Suprapubic skin (tissue), 4 donors: Measurements from ENCODE around the gene TFAP2D.

ENCODE experiments used
- POLR2A ChIP-seq, 2 donors: fragments of 450-650 bp; IDR thresholded peaks; one replicate each; pipeline ENCODE4 v1.6.1; 2017; ENCODE audit warnings: antibody characterized with exemption in 2 of 2, mild to moderate bottlenecking in 2 of 2, moderate library complexity in 2 of 2
- POLR2AphosphoS5 ChIP-seq, 3 donors: sonication (generic); formaldehyde crosslinking; IDR thresholded peaks; one replicate each; pipeline ENCODE4 v1.6.1; 2017; ENCODE audit warnings: antibody characterized with exemption in 3 of 3
- TF ChIP-seq, protein P1 (sequence below), 2 donors: fragments of 200-600 bp in 1 of 2; fragments of 450-650 bp in 1 of 2; sonication (generic) in 1 of 2; IDR thresholded peaks; one replicate each; pipeline ENCODE4 v1.5.1; 2016 to 2019; ENCODE audit warnings: antibody characterized with exemption in 2 of 2, mild to moderate bottlenecking in 1 of 2, moderate library complexity in 1 of 2

DNA sequence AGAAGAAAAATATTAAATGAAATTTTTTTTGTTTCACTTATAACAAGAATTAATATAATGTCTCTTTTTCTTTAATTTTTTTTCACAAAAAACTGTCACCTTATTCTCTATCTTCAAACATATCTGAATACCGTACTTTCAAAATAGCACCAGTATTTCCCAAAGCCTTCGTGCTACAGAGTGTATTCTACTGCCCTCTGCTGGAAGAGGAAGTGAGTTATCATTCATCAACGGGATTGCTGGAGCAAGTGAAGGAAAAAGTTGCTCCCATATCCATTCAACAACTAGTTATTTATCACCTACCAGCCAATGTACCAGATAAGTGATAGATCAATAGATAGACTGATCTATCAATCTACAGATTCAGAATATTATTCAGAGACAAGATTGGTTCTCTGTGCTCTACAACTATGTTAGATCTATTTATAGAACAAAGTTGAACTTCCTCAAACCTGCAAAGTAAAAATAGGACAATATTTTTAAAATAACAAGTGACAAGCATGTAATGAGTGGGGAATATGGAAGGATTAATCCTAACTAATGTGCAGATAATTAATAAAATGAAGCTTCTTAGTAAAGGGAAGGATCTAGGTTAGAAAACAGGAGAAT lies 78.7 kb downstream of the TFAP2D start:
- TF ChIP-seq POLR2AphosphoS5 (IDR thresholded peaks at IDR 0.05) (no peak), POLR2A (IDR thresholded peaks at IDR 0.05) (no peak)
- TF ChIP-seq, protein P1, sequence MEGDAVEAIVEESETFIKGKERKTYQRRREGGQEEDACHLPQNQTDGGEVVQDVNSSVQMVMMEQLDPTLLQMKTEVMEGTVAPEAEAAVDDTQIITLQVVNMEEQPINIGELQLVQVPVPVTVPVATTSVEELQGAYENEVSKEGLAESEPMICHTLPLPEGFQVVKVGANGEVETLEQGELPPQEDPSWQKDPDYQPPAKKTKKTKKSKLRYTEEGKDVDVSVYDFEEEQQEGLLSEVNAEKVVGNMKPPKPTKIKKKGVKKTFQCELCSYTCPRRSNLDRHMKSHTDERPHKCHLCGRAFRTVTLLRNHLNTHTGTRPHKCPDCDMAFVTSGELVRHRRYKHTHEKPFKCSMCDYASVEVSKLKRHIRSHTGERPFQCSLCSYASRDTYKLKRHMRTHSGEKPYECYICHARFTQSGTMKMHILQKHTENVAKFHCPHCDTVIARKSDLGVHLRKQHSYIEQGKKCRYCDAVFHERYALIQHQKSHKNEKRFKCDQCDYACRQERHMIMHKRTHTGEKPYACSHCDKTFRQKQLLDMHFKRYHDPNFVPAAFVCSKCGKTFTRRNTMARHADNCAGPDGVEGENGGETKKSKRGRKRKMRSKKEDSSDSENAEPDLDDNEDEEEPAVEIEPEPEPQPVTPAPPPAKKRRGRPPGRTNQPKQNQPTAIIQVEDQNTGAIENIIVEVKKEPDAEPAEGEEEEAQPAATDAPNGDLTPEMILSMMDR (IDR thresholded peaks at IDR 0.05), result peak in 1 of 2 donors; percentile 60
